Measurements from ENCODE around the gene LARP1B.

LARP1B gene

GRCh38 chr4:128123036-128123435 is 61.9 kb downstream of the LARP1B start:
- no peak for TF ChIP-seq CTCF (IDR thresholded peaks at IDR 0.05; ENCODE audit: low read depth, low read length)
- no peak for DNase-seq (ENCODE audit: extremely low read depth, low read depth)

GRCh38 chr4:128130621-128131020 is 69.5 kb downstream of the LARP1B start:
- no peak for DNase-seq (ENCODE audit: extremely low read depth, low read depth)
- no peak for TF ChIP-seq CTCF (IDR thresholded peaks at IDR 0.05; ENCODE audit: low read depth, low read length)

GRCh38 chr4:128134925-128135324 is 73.8 kb downstream of the LARP1B start:
- no peak for TF ChIP-seq CTCF (IDR thresholded peaks at IDR 0.05; ENCODE audit: low read depth, low read length)
- DNase-seq (ENCODE audit: extremely low read depth, low read depth) = no peak

- TF ChIP-seq CTCF (IDR thresholded peaks at IDR 0.05; ENCODE audit: low read depth, low read length) = no peak
- no peak for DNase-seq (ENCODE audit: extremely low read depth, low read depth)
Observed at GRCh38 chr4:128135391-128135790, 74.3 kb downstream of the LARP1B start.

GRCh38 chr4:128141866-128142265 is 80.8 kb downstream of the LARP1B start:
- no peak for TF ChIP-seq CTCF (IDR thresholded peaks at IDR 0.05; ENCODE audit: low read depth, low read length)
- DNase-seq (ENCODE audit: extremely low read depth, low read depth) = no peak

GRCh38 chr4:128145727-128146126 is 84.6 kb downstream of the LARP1B start:
- TF ChIP-seq CTCF (IDR thresholded peaks at IDR 0.05; ENCODE audit: low read depth, low read length) = no peak
- no peak for DNase-seq (ENCODE audit: extremely low read depth, low read depth)

- TF ChIP-seq CTCF (IDR thresholded peaks at IDR 0.05; ENCODE audit: low read depth, low read length) = no peak
Observed at GRCh38 chr4:128153800-128154199, 92.7 kb downstream of the LARP1B start.

More at GRCh38 chr4:128153800-128154199, 92.7 kb downstream of the LARP1B start:
- no peak for DNase-seq (ENCODE audit: extremely low read depth, low read depth)
